Measurements from ENCODE around the gene WFDC1. TPM values are rescaled to one million over a fixed set of nuclear protein-coding genes. Genes with fewer than 3 reads are reported as not detected.

WFDC1 gene
- total and polyA plus RNA-seq, 7 donors, result 0.32 to 1.2 (median 0.65) TPM; not detected in 1

DNA sequence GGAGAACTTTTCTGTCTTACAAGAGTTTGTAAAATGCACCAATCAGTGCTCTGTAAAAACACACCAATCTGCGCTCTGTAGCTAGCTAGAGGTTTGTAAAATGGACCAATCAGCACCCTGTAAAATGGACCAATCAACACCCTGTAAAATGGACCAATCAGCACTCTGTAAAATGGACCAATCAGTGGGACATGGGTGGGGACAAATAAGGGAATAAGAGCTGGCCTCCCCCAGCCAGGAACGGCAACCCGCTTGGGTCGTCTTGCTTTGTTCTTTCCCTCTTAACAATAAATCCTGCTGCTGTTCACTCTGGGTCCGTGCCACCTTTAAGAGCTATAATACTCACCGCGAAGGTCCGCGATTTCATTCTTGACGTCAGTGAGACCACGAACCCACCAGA lies 36.4 kb upstream of the WFDC1 start:
- no peak for TF ChIP-seq CTCF (IDR thresholded peaks at IDR 0.05)
- 80 to 86% (median 86%) methylated on average over 11 of the region's 11 CpGs for WGBS, 3 donors
- no peak for ATAC-seq
- Histone ChIP-seq H3K4me1 (no peaks in the 10 kb centered on the region), H3K27ac (no peak overlapping the region), H3K36me3 (ENCODE audit: insufficient read depth in 1 of 2, low read depth in 1 of 2) (no peaks in the 10 kb centered on the region), H3K9me3 (peaks cover 5% of the 10 kb centered on the region), H3K4me3 (no peak overlapping the region), H3K27me3 (ENCODE audit: insufficient read depth in 3 of 3, low read length in 2 of 3) (no peaks in the 10 kb centered on the region)
- intact Hi-C loops (cut with DNase I), result no loop called here
- no peak for DNase-seq

DNA sequence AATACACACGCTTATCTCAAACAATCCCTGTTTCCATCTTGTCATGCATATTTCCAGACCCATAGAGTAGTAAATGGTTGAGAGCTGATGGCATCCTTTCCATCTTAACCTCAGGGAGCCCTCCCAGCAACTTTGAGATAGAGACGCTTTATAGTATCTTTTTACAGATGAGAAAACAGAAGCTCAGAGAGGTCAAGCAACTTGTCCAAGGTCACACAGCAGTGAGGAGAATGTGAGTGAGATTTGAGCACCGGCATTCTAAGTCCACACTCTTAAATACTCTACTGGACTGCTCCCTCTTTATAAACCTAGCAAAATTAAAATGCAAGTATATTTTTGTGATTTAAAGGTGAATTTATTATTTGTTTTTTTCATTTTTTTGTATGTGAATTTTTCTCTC lies 35.0 kb upstream of the WFDC1 start:
- intact Hi-C loops (cut with DNase I), result no loop called here
- ATAC-seq, result no peak

DNA sequence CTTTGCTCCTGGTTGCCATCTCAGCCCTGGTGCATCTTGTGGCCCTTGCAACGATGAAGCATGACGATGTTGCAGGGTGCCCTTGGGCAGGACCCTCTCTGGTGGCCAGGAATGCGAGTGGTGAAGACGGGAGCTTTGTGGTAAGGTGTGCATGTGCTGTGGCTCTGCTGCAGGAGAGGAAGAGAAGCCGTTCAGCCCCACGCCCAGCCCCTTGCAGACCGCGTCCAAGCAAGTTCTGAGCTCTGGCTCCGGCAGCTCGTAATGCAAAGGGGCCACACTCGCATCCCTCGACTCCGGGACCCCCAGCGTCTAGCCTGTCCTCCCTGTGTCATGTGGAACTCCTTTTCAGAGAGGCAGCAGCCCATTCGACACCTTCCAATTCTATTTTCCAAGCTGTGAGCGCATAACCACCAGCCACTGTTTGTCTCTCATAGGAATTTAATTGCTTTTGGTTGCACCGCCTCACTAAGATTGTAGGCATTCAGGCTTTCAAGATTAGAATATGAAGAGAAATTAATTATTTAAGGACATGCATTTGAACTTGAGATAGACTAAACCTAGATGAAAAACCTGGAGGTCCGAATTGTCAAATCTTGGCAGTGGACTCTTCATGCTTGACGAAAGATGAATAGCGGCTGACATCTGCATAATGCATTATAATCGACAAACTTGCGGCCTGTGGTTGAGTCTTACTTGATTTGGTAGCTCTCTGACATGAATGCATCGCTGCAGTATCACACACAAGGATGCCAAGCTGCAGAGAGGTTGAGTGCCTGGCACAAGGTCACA lies 33.7 kb upstream of the WFDC1 start:
- H3K9me3 ChIP-seq, result no peaks in the 10 kb centered on the region
- H3K4me3 ChIP-seq, result no peak overlapping the region
- TF ChIP-seq CTCF (IDR thresholded peaks at IDR 0.05), result no peak
- H3K4me1 ChIP-seq, result no peaks in the 10 kb centered on the region
- intact Hi-C loops (cut with DNase I), result no loop called here
- H3K27ac ChIP-seq, result no peak overlapping the region
- DNase-seq (no peak), ATAC-seq (no peak)
- no peaks in the 10 kb centered on the region for H3K36me3 ChIP-seq (ENCODE audit: insufficient read depth in 1 of 2, low read depth in 1 of 2)
- H3K27me3 ChIP-seq (ENCODE audit: insufficient read depth in 3 of 3, low read length in 2 of 3), result no peaks in the 10 kb centered on the region
- WGBS, 3 donors, result 68 to 77% (median 70%) methylated on average over 23 of the region's 23 CpGs

More for the DNA sequence above, 35.0 kb upstream of the WFDC1 start:
- Histone ChIP-seq H3K36me3 (ENCODE audit: insufficient read depth in 1 of 2, low read depth in 1 of 2) (no peaks in the 10 kb centered on the region), H3K27ac (no peak overlapping the region), H3K4me3 (no peak overlapping the region), H3K27me3 (ENCODE audit: insufficient read depth in 3 of 3, low read length in 2 of 3) (no peaks in the 10 kb centered on the region), H3K9me3 (peaks cover 5% of the 10 kb centered on the region), H3K4me1 (no peaks in the 10 kb centered on the region)
- DNase-seq, result no peak
- no peak for TF ChIP-seq CTCF (IDR thresholded peaks at IDR 0.05)
- 92 to 94% (median 93%) methylated on average over 3 of the region's 3 CpGs for WGBS, 3 donors

- H3K36me3 ChIP-seq (ENCODE audit: insufficient read depth in 1 of 2, low read depth in 1 of 2), result no peaks in the 10 kb centered on the region
- TF ChIP-seq CTCF (IDR thresholded peaks at IDR 0.05), result no peak
- H3K27me3 ChIP-seq (ENCODE audit: insufficient read depth in 3 of 3, low read length in 2 of 3), result no peaks in the 10 kb centered on the region
- H3K4me3 ChIP-seq, result no peak overlapping the region
- ATAC-seq (no peak), DNase-seq (no peak)
- no peaks in the 10 kb centered on the region for H3K9me3 ChIP-seq
- H3K27ac ChIP-seq, result no peak overlapping the region
- 83 to 87% (median 87%) methylated on average over 4 of the region's 4 CpGs for WGBS, 3 donors
- intact Hi-C loops (cut with DNase I), result no loop called here
- H3K4me1 ChIP-seq, result no peaks in the 10 kb centered on the region
Measured at GRCh38 chr16:84262031-84262430, 32.6 kb upstream of the WFDC1 start.

DNA sequence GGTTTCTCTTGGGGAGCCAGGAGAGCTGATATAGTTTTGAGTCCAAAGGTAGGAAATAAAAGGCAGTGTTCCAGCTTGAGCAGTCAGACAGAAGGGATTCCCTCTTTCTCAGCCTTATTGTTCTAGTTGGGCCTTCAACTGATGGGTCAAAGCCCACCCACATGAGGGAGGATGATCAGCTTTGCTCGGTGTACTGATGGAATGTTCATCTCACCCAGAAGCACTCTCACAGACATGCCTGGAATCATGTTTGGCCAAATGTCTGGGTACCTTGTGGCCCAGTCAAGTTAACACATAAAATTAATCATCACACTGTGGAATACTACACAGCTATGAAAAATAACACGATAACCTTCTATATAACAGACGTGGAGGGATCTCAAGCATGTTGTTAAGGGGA lies 31.7 kb upstream of the WFDC1 start:
- Histone ChIP-seq H3K4me1 (no peaks in the 10 kb centered on the region), H3K9me3 (no peaks in the 10 kb centered on the region), H3K27ac (no peak overlapping the region), H3K27me3 (ENCODE audit: insufficient read depth in 3 of 3, low read length in 2 of 3) (no peaks in the 10 kb centered on the region), H3K4me3 (no peak overlapping the region), H3K36me3 (ENCODE audit: insufficient read depth in 1 of 2, low read depth in 1 of 2) (no peaks in the 10 kb centered on the region)
- ATAC-seq, result no peak
- WGBS, 3 donors, result 64 to 99% (median 74%) methylated on average over 3 of the region's 3 CpGs
- no peak for TF ChIP-seq CTCF (IDR thresholded peaks at IDR 0.05)
- intact Hi-C loops (cut with DNase I), result no loop called here
- no peak for DNase-seq
